Progenitor cell of endocrine pancreas (in vitro differentiated cells): ENCODE results near the gene NAALAD2. TPM values are rescaled to one million over a fixed set of nuclear protein-coding genes. Genes with fewer than 3 reads are reported as not detected.
"Not testable (repeated sequence)": the region's sequence is repeated elsewhere in the genome, so short reads cannot be mapped to it uniquely, and the experiment has no call there.

Experiments used
- DNase-seq: peaks from one replicate; pipeline ENCODE4 v3.0.0; 2021; ENCODE audit warnings: low spot score; ENCODE audit not compliant: unreplicated experiment
- H3K27ac Mint-ChIP-seq: 2 replicates; pipeline ENCODE4 v1.8.0; 2021; ENCODE audit warnings: mild to moderate bottlenecking, moderate library complexity, mixed read lengths
- H3K27me3 Mint-ChIP-seq: 2 replicates; pipeline ENCODE4 v1.8.0; 2021; ENCODE audit warnings: mixed read lengths
- H3K36me3 Mint-ChIP-seq: 2 replicates; pipeline ENCODE4 v1.8.0; 2022; ENCODE audit warnings: mixed read lengths; ENCODE audit not compliant: insufficient read depth
- H3K4me1 Mint-ChIP-seq: 2 replicates; pipeline ENCODE4 v1.8.0; 2021; ENCODE audit warnings: low read depth, mixed read lengths
- H3K4me3 Mint-ChIP-seq: 2 replicates; pipeline ENCODE4 v1.8.0; 2021; ENCODE audit warnings: low read depth, mild to moderate bottlenecking, moderate library complexity, mixed read lengths
- H3K9me3 Mint-ChIP-seq: 2 replicates; pipeline ENCODE4 v1.8.0; 2021; ENCODE audit warnings: low read depth, mixed read lengths
- total RNA-seq: library from RNA; stranded (reverse); gene quantifications from 2 replicates; pipeline ENCODE4 v1.2.1, GENCODE V29; 2021
- TF ChIP-seq, protein P1 (sequence below): fragments of 200-600 bp; sonication (generic); IDR thresholded peaks from one replicate; pipeline ENCODE4 v1.5.0; 2021; ENCODE audit warnings: antibody characterized with exemption, mild to moderate bottlenecking; ENCODE audit not compliant: unreplicated experiment

NAALAD2 gene
- total RNA-seq, 1 donor from 2014 or later: 5.5 TPM

DNA sequence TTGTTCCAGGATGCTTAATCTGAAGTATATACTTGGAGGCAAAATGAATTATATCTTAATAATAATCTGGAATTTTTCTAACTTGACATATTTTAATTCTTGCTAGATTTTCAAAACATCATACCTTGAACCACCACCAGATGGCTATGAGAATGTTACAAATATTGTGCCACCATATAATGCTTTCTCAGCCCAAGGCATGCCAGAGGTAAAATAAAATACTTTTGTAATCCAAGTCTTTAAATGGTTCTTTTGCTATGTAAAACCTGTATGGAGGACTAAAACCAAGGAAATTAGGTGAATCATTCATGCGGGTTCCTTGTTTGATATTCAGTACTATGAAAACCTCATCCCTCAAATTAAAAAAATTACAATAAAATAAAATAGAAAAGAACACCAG is 14.4 kb downstream of the NAALAD2 start:
- DNase-seq: no peak
- no peak overlapping the region for H3K4me3 Mint-ChIP-seq
- TF ChIP-seq, protein P1, sequence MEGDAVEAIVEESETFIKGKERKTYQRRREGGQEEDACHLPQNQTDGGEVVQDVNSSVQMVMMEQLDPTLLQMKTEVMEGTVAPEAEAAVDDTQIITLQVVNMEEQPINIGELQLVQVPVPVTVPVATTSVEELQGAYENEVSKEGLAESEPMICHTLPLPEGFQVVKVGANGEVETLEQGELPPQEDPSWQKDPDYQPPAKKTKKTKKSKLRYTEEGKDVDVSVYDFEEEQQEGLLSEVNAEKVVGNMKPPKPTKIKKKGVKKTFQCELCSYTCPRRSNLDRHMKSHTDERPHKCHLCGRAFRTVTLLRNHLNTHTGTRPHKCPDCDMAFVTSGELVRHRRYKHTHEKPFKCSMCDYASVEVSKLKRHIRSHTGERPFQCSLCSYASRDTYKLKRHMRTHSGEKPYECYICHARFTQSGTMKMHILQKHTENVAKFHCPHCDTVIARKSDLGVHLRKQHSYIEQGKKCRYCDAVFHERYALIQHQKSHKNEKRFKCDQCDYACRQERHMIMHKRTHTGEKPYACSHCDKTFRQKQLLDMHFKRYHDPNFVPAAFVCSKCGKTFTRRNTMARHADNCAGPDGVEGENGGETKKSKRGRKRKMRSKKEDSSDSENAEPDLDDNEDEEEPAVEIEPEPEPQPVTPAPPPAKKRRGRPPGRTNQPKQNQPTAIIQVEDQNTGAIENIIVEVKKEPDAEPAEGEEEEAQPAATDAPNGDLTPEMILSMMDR: peak; percentile 20
- no peaks in the 10 kb centered on the region for H3K27me3 Mint-ChIP-seq
- H3K27ac Mint-ChIP-seq: no peak overlapping the region
- H3K4me1 Mint-ChIP-seq: no peaks in the 10 kb centered on the region
- no peaks in the 10 kb centered on the region for H3K36me3 Mint-ChIP-seq
- no peaks in the 10 kb centered on the region for H3K9me3 Mint-ChIP-seq

DNA sequence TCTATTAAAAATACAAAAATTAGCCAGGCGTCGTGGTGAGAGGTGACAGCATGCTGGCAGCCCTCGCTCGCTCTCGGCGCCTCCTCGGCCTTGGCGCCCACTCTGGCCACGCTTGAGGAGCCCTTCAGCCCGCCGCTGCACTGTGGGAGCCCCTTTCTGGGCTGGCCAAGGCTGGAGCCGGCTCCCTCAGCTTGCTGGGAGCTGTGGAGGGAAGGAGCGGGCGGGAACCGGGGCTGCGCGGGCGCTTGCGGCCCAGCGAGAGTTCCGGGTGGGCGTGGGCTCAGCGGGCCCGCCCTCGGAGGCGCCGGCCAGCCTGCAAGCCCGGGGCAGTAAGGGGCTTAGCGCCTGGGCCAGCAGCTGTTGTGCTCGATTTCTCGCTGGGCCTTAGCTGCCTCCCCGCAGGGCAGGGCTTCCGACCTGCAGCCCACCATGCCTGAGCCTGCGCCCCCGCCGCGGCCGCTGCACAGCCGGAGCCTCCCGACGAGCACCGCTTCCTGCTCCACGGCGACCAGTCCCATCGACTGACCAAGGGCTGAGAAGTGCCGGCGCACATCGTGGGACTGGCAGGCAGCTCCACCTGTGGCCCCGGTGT is 32.6 kb downstream of the NAALAD2 start:
- not testable (repeated sequence) for H3K4me1 Mint-ChIP-seq, H3K27me3 Mint-ChIP-seq, H3K36me3 Mint-ChIP-seq, DNase-seq, H3K9me3 Mint-ChIP-seq, H3K4me3 Mint-ChIP-seq, H3K27ac Mint-ChIP-seq

DNA sequence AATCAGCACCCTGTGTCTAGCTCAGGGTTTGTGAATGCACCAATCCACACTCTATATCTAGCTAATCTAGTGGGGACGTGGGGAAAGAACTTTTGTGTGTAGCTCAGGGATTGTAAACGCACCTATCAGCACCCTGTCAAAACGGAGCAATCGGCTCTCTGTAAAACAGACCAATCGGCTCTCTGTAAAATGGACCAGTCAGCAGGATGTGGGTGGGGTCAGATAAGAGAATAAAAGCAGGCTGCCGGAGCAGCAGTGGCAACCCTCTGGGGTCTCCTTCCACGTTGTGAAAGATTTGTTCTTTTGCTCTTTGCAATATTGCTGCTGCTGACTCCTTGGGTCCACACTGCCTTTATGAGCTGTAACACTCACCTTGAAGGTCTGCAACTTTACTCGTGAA is 33.2 kb downstream of the NAALAD2 start:
- not testable (repeated sequence) for H3K4me3 Mint-ChIP-seq, H3K4me1 Mint-ChIP-seq, H3K9me3 Mint-ChIP-seq, H3K36me3 Mint-ChIP-seq, H3K27me3 Mint-ChIP-seq, H3K27ac Mint-ChIP-seq, DNase-seq

DNA sequence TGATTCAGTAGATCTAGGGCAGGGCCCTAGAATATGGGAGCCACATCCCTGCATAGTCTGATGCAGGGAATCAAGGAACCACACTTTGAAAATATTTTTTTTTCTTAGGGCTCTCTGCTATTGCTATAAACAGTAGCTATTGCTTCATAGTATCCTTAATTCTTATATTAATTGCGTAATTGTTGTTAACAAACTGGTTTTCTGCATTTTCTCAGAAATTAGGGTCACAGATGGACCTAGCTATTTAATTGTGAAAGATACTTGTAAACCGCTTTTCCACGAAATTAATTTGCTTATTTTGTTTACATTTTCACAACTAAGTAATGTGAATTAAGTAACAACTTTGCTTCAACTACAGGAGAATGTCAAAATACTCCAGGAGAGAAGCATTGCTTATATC is 34.1 kb downstream of the NAALAD2 start:
- Mint-ChIP-seq H3K27ac (no peak overlapping the region), H3K36me3 (peaks cover 6% of the 10 kb centered on the region), H3K9me3 (peaks cover 4% of the 10 kb centered on the region), H3K27me3 (no peaks in the 10 kb centered on the region), H3K4me3 (no peak overlapping the region), H3K4me1 (no peaks in the 10 kb centered on the region)
- TF ChIP-seq, protein P1: no peak
- DNase-seq: no peak

DNA sequence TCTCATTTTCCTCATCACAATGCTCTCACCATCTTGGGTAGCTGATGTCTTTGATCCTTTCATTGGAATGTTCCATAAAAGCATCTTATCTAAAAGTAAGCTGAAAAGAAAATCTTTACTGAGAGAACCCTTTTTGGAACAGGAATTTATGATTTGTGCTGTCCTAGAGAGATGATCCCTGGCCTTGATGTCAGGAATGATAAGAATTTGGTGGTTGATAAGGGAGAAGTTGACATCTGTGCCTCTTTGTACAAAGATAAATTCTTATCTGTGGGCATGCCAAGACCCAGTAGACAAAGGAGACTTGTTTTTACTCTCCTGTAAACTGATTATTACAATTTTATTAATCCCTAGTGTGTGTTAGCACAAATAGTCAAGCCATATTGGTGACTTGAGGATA is 36.9 kb downstream of the NAALAD2 start:
- TF ChIP-seq, protein P1: no peak
- Mint-ChIP-seq H3K36me3 (peaks cover 2% of the 10 kb centered on the region), H3K9me3 (no peaks in the 10 kb centered on the region), H3K27ac (no peak overlapping the region), H3K4me1 (no peaks in the 10 kb centered on the region), H3K4me3 (no peak overlapping the region), H3K27me3 (no peaks in the 10 kb centered on the region)
- no peak for DNase-seq

DNA sequence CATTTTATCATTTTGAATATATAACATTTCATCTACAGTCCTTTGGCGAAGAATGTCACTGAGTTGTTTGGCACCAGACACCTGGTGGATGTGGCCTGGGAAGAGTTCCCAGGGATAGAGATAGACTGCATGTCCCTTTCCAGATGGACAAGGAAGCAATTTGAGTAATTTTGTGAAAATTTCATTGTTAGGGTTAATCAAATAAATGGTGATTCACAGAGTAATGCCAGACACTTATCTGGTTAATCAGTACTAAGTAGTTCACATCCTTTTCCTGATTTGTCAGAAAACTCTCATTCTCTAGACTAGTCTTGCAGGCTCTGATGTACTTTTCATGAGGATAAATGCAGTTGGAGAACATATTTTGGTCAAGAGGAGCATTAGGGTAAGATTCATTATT is 41.6 kb downstream of the NAALAD2 start:
- TF ChIP-seq, protein P1: no peak
- no peaks in the 10 kb centered on the region for H3K36me3 Mint-ChIP-seq
- H3K27ac Mint-ChIP-seq: no peak overlapping the region
- no peak for DNase-seq
- no peaks in the 10 kb centered on the region for H3K4me1 Mint-ChIP-seq
- H3K9me3 Mint-ChIP-seq: no peaks in the 10 kb centered on the region
- H3K27me3 Mint-ChIP-seq: no peaks in the 10 kb centered on the region
- H3K4me3 Mint-ChIP-seq: no peak overlapping the region
